VCaP (cell line): ENCODE measurements around the gene POLR3A.
A peak's percentile ranks its signal among the peaks of the same experiment; 100 is the strongest.

Experiments
- H3K27ac ChIP-seq: fragments of 450-650 bp; 2 replicates; pipeline ENCODE4 v1.5.1; 2017
- TF ChIP-seq, protein P1 (sequence below): fragments of 450-650 bp; conservative IDR thresholded peaks from 2 replicates; pipeline ENCODE4 v1.5.1; 2017; ENCODE audit warnings: mild to moderate bottlenecking, moderate library complexity

The POLR3A gene

DNA sequence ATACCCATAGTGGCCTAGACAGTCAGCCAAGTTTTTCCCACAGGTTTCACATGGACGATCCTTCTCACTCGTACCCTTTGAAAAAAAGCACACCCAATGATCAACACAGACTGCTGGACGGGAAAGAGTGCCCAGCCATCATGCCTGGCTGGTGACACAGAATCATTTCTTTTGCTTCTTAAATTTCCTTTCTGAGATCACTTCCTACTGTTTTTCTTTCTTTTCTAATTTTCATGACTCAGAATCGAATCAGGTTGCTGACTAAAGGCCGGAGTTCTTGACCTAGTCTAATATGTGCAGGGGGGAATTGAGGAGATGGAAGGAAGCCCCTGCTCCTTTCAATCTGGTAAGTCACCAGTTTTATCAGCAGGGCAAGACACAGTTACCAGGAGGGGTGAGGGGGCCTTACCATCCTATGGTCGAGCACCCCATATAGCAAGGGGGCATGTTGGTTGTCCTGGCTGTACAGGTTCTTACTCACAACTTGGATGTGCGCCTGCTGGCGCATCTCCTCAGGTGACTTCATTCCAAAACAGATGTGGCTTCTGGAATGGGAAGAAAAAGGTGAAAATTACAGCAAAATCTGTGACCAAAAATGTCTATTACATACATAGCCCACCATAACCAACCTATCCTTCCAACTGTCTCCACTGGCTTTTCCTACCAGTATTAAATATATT, 3.5 kb downstream of the POLR3A start:
- TF ChIP-seq, protein P1, sequence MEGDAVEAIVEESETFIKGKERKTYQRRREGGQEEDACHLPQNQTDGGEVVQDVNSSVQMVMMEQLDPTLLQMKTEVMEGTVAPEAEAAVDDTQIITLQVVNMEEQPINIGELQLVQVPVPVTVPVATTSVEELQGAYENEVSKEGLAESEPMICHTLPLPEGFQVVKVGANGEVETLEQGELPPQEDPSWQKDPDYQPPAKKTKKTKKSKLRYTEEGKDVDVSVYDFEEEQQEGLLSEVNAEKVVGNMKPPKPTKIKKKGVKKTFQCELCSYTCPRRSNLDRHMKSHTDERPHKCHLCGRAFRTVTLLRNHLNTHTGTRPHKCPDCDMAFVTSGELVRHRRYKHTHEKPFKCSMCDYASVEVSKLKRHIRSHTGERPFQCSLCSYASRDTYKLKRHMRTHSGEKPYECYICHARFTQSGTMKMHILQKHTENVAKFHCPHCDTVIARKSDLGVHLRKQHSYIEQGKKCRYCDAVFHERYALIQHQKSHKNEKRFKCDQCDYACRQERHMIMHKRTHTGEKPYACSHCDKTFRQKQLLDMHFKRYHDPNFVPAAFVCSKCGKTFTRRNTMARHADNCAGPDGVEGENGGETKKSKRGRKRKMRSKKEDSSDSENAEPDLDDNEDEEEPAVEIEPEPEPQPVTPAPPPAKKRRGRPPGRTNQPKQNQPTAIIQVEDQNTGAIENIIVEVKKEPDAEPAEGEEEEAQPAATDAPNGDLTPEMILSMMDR = no peak
- no peak overlapping the region for H3K27ac ChIP-seq

DNA sequence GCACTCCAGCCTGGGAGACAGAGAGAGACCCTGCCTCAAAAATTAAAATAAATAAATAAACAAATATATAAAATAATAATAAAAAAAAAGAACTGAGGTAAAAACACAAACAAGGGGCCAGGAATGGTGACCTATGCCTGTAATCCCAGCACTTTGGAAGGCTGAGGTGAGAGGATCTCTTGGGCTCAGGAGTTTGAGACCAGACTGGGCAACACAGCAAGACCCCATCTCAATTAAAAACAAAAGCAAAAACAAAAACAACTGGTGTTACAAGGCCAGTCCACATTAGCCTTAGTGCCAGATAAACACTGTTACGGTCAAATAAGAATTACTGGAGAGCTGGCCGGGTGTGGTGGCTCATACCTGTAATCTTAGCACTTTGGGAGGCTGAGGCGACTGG, 5.6 kb downstream of the POLR3A start:
- H3K27ac ChIP-seq = no peak overlapping the region

DNA sequence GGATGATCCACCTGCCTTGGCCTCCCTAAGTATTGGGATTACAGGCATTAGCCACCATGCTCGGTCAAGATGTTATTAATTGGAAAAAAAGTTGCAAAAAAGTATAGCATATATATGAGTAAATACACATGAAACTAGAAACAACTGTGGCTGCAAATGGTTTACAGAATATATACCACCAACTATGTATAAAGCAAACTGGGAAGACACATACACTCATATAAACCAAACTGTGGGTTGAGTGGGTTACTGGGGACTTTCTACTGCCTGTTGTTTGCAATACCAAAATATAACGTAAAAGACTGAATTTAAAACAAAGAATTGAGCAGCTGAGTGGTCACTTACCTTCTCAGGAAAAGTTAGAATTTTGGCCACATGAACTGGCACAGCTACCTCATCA, 8.1 kb downstream of the POLR3A start:
- H3K27ac ChIP-seq = no peak overlapping the region
- TF ChIP-seq, protein P1 = no peak

More for the DNA sequence above, 5.6 kb downstream of the POLR3A start:
- TF ChIP-seq, protein P1 = no peak

DNA sequence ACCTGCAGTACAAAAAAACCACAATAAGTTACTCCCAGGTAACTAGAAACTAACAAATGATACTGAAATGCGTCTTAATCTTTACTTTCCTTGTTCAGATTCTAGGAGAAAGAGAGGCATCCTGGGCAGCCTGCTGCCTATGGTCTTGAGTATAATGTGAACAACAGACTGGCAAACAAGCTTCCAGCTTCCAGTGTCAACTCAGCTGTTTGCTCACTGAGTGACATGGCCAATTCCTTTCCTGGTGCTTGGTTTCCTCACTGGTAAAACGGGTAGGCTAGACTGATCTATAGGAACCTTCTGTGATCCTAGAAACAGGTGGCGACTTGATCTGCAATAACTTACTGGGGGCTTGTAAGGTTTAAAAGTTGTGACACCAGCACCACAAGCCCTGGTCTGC, 10.1 kb downstream of the POLR3A start:
- H3K27ac ChIP-seq = no peak overlapping the region

DNA sequence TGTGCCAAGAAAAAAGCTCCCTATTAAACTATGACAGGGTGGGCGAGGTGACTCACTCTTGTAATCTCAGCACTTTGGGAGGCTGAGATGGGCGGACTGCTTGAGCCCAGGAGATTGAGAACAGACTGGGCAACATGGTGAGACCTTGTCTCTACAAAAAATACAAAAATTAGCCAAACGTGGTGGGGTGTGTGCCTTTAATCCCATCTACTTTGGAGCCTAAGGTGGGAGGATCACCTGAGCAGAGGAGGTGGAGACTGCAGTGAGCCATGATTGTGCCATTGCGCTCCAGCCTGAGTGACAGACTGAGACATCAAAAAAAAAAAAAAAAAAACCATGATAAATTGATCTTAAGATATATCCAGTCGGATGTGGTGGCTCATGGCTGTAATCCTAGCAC, 11.5 kb downstream of the POLR3A start:
- H3K27ac ChIP-seq = no peak overlapping the region
- TF ChIP-seq, protein P1 = no peak

More for the DNA sequence above, 10.1 kb downstream of the POLR3A start:
- TF ChIP-seq, protein P1 = no peak

DNA sequence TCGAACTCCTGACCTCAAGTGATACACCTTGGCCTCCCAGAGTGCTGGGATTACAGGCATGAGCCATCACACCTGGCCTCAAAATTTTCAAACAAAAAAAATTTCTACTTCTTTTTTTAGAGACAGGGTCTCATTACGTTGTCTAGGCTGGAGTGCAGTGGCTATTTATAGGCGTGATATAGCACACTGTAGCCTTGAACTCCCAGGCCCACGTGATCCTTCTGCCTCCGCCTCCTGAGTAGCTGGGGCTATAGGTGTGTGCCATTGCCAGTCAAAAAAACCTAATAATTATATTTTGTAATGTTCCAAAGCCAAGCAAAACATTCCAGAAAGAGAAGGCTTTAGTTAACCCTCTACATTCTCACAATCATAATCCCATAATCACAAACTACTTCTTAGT, 13.8 kb downstream of the POLR3A start:
- H3K27ac ChIP-seq = peak overlapping the region; percentile 98; the same call in 1 of the 2 replicates
- TF ChIP-seq, protein P1 = no peak

DNA sequence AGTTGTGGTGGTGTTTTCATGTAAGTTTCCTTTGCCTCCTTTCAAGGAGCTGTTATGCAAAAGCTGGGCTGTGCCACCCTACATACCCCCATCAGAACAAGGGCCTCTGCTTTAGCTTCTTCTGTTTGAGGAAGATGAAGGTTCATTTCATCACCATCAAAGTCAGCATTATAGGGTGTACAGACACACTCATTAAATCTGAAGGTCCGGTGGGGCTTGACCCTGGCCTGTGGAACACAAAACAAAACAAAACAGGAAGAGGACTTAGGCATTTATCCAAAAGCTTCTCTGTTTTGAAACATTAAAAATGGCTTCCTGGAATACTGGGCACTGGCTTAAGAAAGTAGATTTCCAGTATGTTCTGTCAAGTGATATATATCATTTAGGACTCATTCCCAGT, 15.8 kb downstream of the POLR3A start:
- TF ChIP-seq, protein P1 = no peak

More for the DNA sequence above, 15.8 kb downstream of the POLR3A start:
- peak overlapping the region; percentile 98; the same call in 1 of the 2 replicates for H3K27ac ChIP-seq
